ENCODE results near the gene ADRM1.

- TF ChIP-seq CTCF (IDR thresholded peaks at IDR 0.05) (no peak), EZH2 (IDR thresholded peaks at IDR 0.05) (no peak), EZH2phosphoT487 (IDR thresholded peaks at IDR 0.05) (no peak)
Observed at GRCh38 chr20:62284448-62284847, 18.3 kb upstream of the ADRM1 start.

Measured in neural progenitor cell (in vitro differentiated cells).